Measurements from ENCODE around the gene H2BK1.

H2BK1 gene

DNA sequence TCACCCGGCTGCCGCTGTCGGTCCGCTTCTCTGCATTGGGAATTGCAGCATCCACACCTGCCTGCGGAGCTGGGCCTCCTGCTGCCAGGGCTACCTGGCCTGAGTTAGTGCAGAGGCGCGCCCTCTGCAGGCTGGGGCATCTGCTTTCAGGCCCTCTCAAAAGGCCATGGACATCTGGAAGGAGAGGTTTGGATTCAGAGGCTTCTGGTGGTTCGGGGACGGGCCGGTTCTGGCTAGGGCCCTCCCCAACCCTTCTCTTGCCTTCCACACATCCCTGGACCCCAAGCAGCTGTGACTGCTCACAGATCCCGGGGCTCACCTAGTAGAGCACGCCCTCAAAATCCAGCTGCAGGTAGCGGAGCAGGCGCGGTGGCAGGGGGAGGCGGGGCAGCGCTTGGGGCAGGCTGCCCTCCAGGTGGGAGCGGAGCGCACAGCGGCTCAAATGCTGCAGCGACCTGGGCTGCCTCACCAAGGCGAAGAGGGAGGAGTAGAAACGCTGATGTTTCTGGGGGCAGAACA is 34.4 kb downstream of the H2BK1 start:
- DNase-seq (ENCODE audit: low read depth, low spot score) = no peak
- no peak overlapping the region for H3K4me3 ChIP-seq (ENCODE audit: low read depth, low read length)
- in situ Hi-C loops (cut with HindIII; ENCODE audit: low sequenced_read_pairs) = no loop called here
- TF ChIP-seq, protein P1, sequence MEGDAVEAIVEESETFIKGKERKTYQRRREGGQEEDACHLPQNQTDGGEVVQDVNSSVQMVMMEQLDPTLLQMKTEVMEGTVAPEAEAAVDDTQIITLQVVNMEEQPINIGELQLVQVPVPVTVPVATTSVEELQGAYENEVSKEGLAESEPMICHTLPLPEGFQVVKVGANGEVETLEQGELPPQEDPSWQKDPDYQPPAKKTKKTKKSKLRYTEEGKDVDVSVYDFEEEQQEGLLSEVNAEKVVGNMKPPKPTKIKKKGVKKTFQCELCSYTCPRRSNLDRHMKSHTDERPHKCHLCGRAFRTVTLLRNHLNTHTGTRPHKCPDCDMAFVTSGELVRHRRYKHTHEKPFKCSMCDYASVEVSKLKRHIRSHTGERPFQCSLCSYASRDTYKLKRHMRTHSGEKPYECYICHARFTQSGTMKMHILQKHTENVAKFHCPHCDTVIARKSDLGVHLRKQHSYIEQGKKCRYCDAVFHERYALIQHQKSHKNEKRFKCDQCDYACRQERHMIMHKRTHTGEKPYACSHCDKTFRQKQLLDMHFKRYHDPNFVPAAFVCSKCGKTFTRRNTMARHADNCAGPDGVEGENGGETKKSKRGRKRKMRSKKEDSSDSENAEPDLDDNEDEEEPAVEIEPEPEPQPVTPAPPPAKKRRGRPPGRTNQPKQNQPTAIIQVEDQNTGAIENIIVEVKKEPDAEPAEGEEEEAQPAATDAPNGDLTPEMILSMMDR (IDR thresholded peaks at IDR 0.05; ENCODE audit: low read depth, low read length) = no peak

DNA sequence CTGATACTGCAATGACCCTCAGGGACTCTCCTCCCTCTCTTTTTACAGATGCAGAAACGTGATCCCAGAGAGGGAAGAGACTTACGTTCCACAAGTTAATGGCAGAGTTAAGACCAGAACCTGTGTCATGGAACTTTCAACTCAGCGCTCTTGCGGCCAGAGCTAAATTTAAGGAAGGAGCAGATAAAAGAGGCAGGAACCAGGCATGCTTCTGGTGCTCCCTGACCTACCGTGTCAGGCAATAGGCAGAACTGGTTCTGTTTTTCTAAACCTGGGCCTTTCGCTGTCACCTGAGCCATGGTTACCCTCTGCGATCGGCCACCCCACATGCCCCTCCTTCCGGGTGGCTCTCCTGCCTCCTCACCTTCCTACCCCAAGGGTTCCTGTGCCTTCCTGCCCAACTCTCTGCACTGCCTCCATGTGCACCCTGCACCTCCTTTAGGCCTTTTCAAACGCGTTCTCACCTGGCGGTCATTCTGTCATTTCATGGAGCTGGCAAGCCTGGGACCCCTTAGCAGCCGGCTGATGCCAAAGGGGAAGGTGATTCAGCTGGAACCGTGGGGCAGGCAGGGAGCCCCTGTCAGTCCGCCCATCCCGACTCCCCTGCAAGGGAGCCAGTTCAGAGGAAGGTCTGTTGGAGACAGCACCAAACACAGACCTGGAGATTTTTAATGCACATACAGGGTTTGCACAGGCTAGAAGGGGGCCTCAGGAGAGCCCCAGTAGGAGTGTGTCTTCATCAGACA is 35.1 kb downstream of the H2BK1 start:
- in situ Hi-C loops (cut with HindIII; ENCODE audit: low sequenced_read_pairs) = no loop called here
- DNase-seq (ENCODE audit: low read depth, low spot score) = no peak
- H3K4me3 ChIP-seq (ENCODE audit: low read depth, low read length) = no peak overlapping the region
- TF ChIP-seq, protein P1 (IDR thresholded peaks at IDR 0.05; ENCODE audit: low read depth, low read length) = no peak

DNA sequence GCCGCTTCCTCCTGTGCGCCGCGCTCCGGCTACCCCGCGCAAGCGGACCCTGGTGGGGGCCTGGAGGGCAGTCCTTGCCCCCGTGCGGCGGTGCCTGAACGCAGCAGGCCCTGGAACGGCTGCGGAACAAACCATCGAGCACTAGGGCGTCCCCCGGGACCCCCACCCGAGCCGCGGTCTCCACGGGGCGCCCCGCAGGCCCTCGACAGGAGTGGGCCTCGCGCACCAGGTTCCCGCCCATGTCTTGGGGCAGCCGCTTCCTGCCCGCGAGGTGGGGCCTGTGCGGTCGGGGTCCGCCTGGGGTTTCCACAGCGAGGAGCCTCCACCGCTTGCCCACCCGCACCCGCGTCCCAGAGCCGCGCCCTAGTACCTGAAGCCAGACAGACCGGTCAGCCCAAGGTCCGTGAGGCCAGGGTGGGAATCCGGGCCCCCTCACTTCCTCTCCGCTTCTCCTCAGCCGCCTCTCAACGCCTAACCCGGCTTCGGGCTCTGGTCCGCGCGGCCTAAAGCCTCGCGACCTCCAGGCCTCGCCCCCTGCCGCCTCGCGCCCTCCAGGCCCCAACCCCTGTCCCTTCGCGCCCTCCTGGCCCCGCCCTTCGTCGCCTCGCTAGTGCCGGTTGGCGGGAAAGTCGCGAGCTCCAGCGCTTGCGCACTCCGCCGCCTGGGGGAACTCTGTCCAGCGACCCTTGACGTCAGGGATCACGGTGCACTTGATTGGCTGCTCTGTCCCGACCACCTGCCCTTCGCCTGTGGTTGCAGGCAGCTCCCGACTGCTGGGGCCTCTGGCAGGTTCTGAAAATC is 35.8 kb downstream of the H2BK1 start:
- no peak for DNase-seq (ENCODE audit: low read depth, low spot score)
- H3K4me3 ChIP-seq (ENCODE audit: low read depth, low read length) = no peak overlapping the region
- TF ChIP-seq, protein P1 (IDR thresholded peaks at IDR 0.05; ENCODE audit: low read depth, low read length) = no peak
- in situ Hi-C loops (cut with HindIII; ENCODE audit: low sequenced_read_pairs) = no loop called here

DNA sequence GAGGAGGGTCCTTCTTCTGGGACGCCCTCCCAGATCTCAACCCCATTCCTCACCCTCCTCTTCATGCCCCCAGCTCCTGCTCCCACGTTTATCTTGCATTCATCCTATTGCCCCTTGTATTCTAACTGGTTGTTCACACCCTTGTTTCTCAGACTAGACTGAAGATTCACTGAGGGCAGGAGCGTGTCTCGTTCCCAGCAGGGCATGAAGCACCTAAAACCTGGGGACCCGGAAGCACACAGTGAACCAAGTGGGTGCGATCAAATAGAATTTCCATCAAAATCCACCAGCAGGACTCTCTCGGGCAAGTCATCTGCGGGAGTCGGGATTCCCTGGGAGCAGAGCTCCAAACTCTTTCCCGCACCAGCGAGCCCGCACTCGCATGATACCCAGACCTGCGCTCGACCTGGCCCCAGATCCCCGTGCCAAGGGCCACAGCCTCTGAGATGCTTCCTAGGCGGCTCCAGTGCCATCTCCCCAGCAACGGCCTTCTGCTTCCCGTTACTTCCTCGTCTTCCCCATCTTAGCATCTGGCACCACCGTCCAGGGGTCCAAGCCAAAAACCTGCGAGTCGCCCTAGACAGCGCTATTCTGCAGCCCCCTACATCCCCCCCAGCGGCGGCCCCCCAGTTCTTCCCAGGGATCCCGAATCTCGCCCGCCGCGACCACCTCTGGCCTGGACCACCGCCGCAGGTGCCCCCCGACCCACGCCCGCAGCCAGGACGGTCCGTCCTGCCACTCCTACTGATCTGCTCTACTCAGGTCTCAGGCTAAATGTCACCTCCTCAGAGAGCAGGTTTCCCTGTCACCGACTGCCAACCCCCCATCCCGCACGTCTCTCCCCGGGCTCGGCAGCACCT is 36.7 kb downstream of the H2BK1 start:
- TF ChIP-seq, protein P1 (IDR thresholded peaks at IDR 0.05; ENCODE audit: low read depth, low read length) = no peak
- in situ Hi-C loops (cut with HindIII; ENCODE audit: low sequenced_read_pairs) = no loop called here
- no peak overlapping the region for H3K4me3 ChIP-seq (ENCODE audit: low read depth, low read length)
- DNase-seq (ENCODE audit: low read depth, low spot score) = no peak

DNA sequence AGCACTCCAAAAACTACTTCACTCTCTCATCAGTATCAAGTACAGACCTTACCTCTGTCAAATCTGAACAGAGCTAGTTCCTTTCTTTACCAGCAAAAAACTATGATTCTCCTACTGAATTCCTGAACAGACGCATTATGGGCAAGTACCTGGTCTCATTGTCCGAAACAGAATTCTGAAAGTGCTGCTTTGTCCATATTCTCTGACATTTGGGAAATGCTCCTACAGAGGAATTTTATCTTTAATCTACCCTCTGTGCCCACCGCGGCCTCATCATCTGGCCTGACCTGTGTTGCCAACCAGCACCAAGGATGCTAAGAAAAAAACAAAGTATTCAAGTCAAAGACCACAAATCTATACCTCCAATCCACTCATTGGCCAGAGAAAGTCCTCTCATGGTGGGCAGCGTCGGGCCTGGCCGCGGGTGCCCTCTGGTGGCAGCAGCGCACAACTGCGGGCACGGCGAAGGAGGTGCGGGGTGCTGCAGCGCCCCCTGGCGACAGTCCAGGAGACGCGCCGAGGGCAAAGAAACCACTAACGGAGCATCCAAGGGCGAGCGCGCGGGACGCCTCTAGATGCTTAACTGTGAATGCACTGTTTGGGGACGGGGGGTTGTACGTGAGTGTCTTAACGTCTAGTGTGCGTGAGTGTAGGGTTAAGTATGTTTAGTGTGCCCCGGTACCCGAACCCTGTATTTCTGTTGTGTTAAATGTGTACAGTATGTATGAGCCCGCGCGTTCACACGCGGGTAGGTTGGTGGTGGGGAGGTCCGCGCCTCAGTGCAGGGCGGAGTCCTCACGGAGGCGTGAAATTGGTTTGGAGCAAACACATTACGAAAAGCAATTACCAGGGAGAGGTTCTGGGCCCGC is 37.8 kb downstream of the H2BK1 start:
- no peak overlapping the region for H3K4me3 ChIP-seq (ENCODE audit: low read depth, low read length)
- in situ Hi-C loops (cut with HindIII; ENCODE audit: low sequenced_read_pairs) = no loop called here
- peak; percentile 72 for DNase-seq (ENCODE audit: low read depth, low spot score)
- TF ChIP-seq, protein P1 (IDR thresholded peaks at IDR 0.05; ENCODE audit: low read depth, low read length) = peak; percentile 100
